PC-3 (cell line): ENCODE measurements around the gene SLAMF6. TPM values are rescaled to one million over a fixed set of nuclear protein-coding genes. Genes with fewer than 3 reads are reported as not detected.

Source experiments
- ATAC-seq: fragments of 200-7000 bp; cut with Tn5 transposase; 2 replicates; pipeline ENCODE4 v1.9.1; 2020; ENCODE audit warnings: mild to moderate bottlenecking, moderate library complexity
- BruUV-seq: library from RNA; stranded (reverse); fragments of 400-500 nt; replicated peaks from 2 replicates; lab custom pipeline; 2021; lab: Mats Ljungman, UMichigan
- CTCF ChIA-PET: fragments of 300-600 bp; sonication (Branson Sonifier 250); formaldehyde crosslinking; loops from one replicate; lab custom pipeline; 2022; ENCODE audit warnings: antibody characterized with exemption; lab: Charles Lee
- POLR2A ChIA-PET: fragments of 300-600 bp; sonication (Branson Sonifier 250); formaldehyde crosslinking; loops from one replicate; lab custom pipeline; 2022; ENCODE audit warnings: antibody characterized with exemption; ENCODE audit not compliant: unreplicated experiment; lab: Charles Lee
- DNase-seq: peaks from one replicate; pipeline ENCODE4 v3.0.0-alpha.2; 2015
- H2AFZ ChIP-seq: fragments of 300-600 bp; sonication (generic); 2 replicates; pipeline ENCODE4 v1.6.0; 2016; ENCODE audit warnings: antibody characterized with exemption, low read length
- H3F3A ChIP-seq: fragments of 300-600 bp; sonication (generic); one replicate; pipeline ENCODE4 v1.6.0; 2017; ENCODE audit warnings: antibody characterized with exemption, low read length, control low read depth, mild to moderate bottlenecking; ENCODE audit not compliant: unreplicated experiment
- H3K27ac ChIP-seq: fragments of 300-600 bp; sonication (generic); 2 replicates; pipeline ENCODE4 v1.5.1; 2016; ENCODE audit warnings: mild to moderate bottlenecking, low read length
- H3K27me3 ChIP-seq: fragments of 300-600 bp; sonication (generic); 2 replicates; pipeline ENCODE4 v1.6.1; 2016; ENCODE audit warnings: low read length, mixed read lengths
- H3K36me3 ChIP-seq: fragments of 300-600 bp; sonication (generic); 2 replicates; pipeline ENCODE4 v1.6.1; 2016; ENCODE audit warnings: low read depth, mixed run types, low read length, mixed read lengths
- H3K4me1 ChIP-seq: fragments of 300-600 bp; sonication (generic); 2 replicates; pipeline ENCODE4 v1.5.1; 2016; ENCODE audit warnings: low read length; ENCODE audit not compliant: insufficient read depth
- H3K4me2 ChIP-seq: fragments of 300-600 bp; sonication (generic); 2 replicates; pipeline ENCODE4 v1.6.0; 2016; ENCODE audit warnings: low read length
- H3K4me3 ChIP-seq: fragments of 300-600 bp; sonication (generic); 2 replicates; pipeline ENCODE4 v1.5.1; 2016; ENCODE audit warnings: mild to moderate bottlenecking, low read length, mixed read lengths
- H3K79me2 ChIP-seq: fragments of 300-600 bp; sonication (generic); 2 replicates; pipeline ENCODE4 v1.6.1; 2017; ENCODE audit warnings: low read length, mixed read lengths
- H3K9ac ChIP-seq: fragments of 300-600 bp; sonication (generic); 2 replicates; pipeline ENCODE4 v1.6.0; 2016; ENCODE audit warnings: mild to moderate bottlenecking, low read length
- H3K9me2 ChIP-seq: fragments of 300-600 bp; sonication (generic); replicated peaks from 2 replicates; pipeline ENCODE4 v1.6.1; 2016; ENCODE audit warnings: mixed run types, low read length, mixed read lengths
- H3K9me3 ChIP-seq: fragments of 300-600 bp; sonication (generic); 2 replicates; pipeline ENCODE4 v1.6.1; 2016; ENCODE audit warnings: low read length, mixed read lengths
- H4K20me1 ChIP-seq: fragments of 300-600 bp; sonication (generic); 2 replicates; pipeline ENCODE4 v1.6.1; 2016; ENCODE audit warnings: low read length, mixed read lengths
- CTCF ChIP-seq: fragments of 300-600 bp; sonication (generic); conservative IDR thresholded peaks from 2 replicates; pipeline ENCODE4 v1.5.1; 2017; ENCODE audit warnings: antibody characterized with exemption, low read depth, mild to moderate bottlenecking, low read length
- EZH2 ChIP-seq: fragments of 300-600 bp; sonication (generic); IDR thresholded peaks from one replicate; pipeline ENCODE4 v1.6.1; 2017; ENCODE audit warnings: antibody characterized with exemption, mild to moderate bottlenecking, low read length; ENCODE audit not compliant: unreplicated experiment
- EZH2phosphoT487 ChIP-seq: fragments of 300-600 bp; sonication (generic); IDR thresholded peaks from 2 replicates; pipeline ENCODE4 v1.6.1; 2018; ENCODE audit warnings: mild to moderate bottlenecking, antibody characterized with exemption, low read length, borderline replicate concordance
- intact Hi-C: fragments of 100-400 bp; cut with micrococcal nuclease; formaldehyde crosslinking; loops from 2 replicates; pipeline ENCODE4 v1.9.0; 2023
- total RNA-seq: library from RNA; depleted of rRNA; stranded (reverse); fragments of >200 nt; gene quantifications from 2 replicates; pipeline ENCODE4 v1.2.3, GENCODE V29; 2014

SLAMF6 gene
- total RNA-seq, 1 experiment from 2014 or later = not detected

DNA sequence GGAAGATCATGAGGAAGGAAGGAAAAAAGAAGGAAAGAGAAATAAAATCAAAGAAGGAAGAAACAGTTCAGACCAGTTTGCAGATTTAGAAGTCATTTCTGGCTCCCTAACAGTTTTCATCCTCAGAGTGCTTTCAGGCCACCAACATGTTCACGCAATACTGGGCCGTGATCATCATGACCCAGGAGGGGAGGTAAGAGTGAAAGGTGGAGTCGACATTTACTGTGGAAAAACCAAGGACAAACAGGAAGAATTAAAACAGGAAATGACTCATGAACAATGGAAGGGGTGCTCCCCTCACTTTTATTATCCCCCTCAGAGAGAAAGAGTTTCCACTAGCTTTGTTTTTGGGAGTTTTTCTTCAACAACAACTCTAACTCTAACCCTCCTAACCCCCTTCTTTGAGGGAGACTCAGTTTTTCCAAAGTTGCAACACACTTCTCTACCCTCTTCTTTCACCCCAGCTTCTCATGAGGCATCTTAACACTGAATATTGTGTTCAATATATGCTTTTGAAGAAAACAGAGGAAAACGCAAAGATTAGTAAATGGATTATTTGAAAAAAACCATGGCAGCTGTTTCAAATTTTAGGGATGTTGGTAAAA lies 62.3 kb downstream of the SLAMF6 start:
- Histone ChIP-seq H3K9me3 (no peaks in the 10 kb centered on the region), H3K27me3 (peaks cover 69% of the 10 kb centered on the region), H3K9ac (no peak overlapping the region), H3K79me2 (no peaks in the 10 kb centered on the region), H3K27ac (no peak overlapping the region), H3F3A (no peaks in the 10 kb centered on the region), H4K20me1 (no peaks in the 10 kb centered on the region), H3K4me1 (no peaks in the 10 kb centered on the region), H3K9me2 (no peaks in the 10 kb centered on the region), H3K4me2 (no peak overlapping the region), H3K4me3 (no peak overlapping the region), H3K36me3 (no peaks in the 10 kb centered on the region), H2AFZ (no peak overlapping the region)
- ChIA-PET POLR2A (no interaction called here), CTCF (no interaction called here)
- TF ChIP-seq EZH2 (no peak), CTCF (no peak), EZH2phosphoT487 (no peak)
- intact Hi-C loops = no loop called here
- BruUV-seq = no TSS peak
- DNase-seq (no peak), ATAC-seq (no peak)

DNA sequence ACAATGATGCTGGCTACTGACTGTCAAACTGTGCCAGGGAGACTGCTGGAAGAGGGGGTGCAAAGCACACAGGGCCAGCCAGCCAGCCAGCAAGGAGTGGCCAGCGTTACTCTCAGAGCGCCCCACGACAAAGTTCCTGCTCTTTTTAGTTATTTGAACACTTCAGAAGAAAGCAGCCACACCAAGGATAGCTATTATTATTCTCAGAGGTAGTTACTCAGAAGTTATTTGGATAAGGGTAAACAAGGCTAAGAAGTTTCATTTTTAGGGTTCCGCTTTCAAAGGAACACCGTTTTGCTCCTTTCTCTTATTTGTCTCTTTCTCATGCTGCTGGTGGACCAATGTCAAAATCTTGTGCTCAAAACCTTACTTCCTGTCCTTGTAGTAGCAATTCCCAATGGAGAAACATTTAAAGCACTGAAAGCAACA lies 62.8 kb downstream of the SLAMF6 start:
- CTCF ChIA-PET = no interaction called here
- H3K9me3 ChIP-seq = no peaks in the 10 kb centered on the region
- H3K36me3 ChIP-seq = no peaks in the 10 kb centered on the region
- ATAC-seq (no peak), DNase-seq (no peak)
- no peak overlapping the region for H3K4me2 ChIP-seq
- H3K27me3 ChIP-seq = peaks cover 68% of the 10 kb centered on the region
- no peak overlapping the region for H3K9ac ChIP-seq
- TF ChIP-seq CTCF (no peak), EZH2 (no peak), EZH2phosphoT487 (no peak)
- no peaks in the 10 kb centered on the region for H3K4me1 ChIP-seq
- POLR2A ChIA-PET = no interaction called here
- intact Hi-C loops = no loop called here
- no peak overlapping the region for H3K4me3 ChIP-seq
- no peak overlapping the region for H2AFZ ChIP-seq
- H3F3A ChIP-seq = no peaks in the 10 kb centered on the region
- no peaks in the 10 kb centered on the region for H3K79me2 ChIP-seq
- no peak overlapping the region for H3K27ac ChIP-seq
- BruUV-seq = no TSS peak
- H3K9me2 ChIP-seq = no peaks in the 10 kb centered on the region
- no peaks in the 10 kb centered on the region for H4K20me1 ChIP-seq

DNA sequence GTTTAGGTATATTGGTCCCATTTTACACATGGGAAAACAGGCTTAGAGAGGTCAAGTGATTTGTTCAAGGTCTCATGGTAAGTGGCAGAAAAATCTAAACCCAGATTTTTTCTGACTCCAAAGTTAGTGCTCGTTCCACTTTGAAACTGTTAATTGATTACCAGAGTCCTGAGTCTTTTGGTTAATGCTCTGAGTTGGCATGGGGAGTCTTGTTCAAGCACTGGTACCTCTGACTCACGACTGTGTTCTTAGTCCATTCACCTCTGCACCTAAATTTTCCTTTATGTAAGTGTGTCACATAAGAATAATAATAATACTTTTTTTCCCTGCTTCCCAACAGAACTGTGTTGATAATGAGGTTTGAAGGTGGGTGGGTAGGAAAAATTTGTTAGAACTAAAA lies 63.4 kb downstream of the SLAMF6 start:
- H3K9ac ChIP-seq = no peak overlapping the region
- H4K20me1 ChIP-seq = no peaks in the 10 kb centered on the region
- no peak for DNase-seq
- ChIA-PET POLR2A (no interaction called here), CTCF (no interaction called here)
- no peaks in the 10 kb centered on the region for H3K36me3 ChIP-seq
- BruUV-seq = no TSS peak
- H3K9me2 ChIP-seq = no peaks in the 10 kb centered on the region
- H3K4me1 ChIP-seq = no peaks in the 10 kb centered on the region
- H3K4me3 ChIP-seq = no peak overlapping the region
- no peak for TF ChIP-seq EZH2phosphoT487
- TF ChIP-seq EZH2 = no peak
- no peaks in the 10 kb centered on the region for H3F3A ChIP-seq
- no peaks in the 10 kb centered on the region for H3K9me3 ChIP-seq
- no peak overlapping the region for H3K4me2 ChIP-seq
- ATAC-seq = no peak
- no peak overlapping the region for H3K27ac ChIP-seq
- H3K79me2 ChIP-seq = no peaks in the 10 kb centered on the region
- intact Hi-C loops = no loop called here
- peaks cover 68% of the 10 kb centered on the region for H3K27me3 ChIP-seq
- no peak overlapping the region for H2AFZ ChIP-seq
